HepG2 (cell line): ENCODE measurements around the gene ST6GALNAC2. TPM values are rescaled to one million over a fixed set of nuclear protein-coding genes. Genes with fewer than 3 reads are reported as not detected.

Experiments used
- ATAC-seq: fragments of 200-7000 bp; cut with Tn5 transposase; 3 replicates; pipeline ENCODE4 v1.9.1; 2020; ENCODE audit warnings: mild to moderate bottlenecking, moderate library complexity
- BruUV-seq: library from RNA; stranded (reverse); fragments of 400-500 nt; replicated peaks from 2 replicates; lab custom pipeline; 2021; lab: Mats Ljungman, UMichigan
- CTCF ChIA-PET: fragments of 300-600 bp; formaldehyde crosslinking; extraction: SDS; loops from one replicate; lab custom pipeline; 2021; ENCODE audit warnings: low total read pairs, inconsistent platforms, low intra/inter-chr PET ratio; lab: Yijun Ruan, JAX
- POLR2A ChIA-PET: fragments of 350-600 bp; sonication (Branson Sonifier 250); formaldehyde crosslinking; loops from one replicate; lab custom pipeline; 2020; ENCODE audit warnings: antibody characterized with exemption, inconsistent platforms; lab: Yijun Ruan, JAX
- DNase-seq: peaks from one replicate; pipeline ENCODE4 v3.0.0-alpha.2; 2015; ENCODE audit warnings: low spot score
- FAIRE-seq: peaks from 3 replicates; lab custom pipeline; 2011; peaks lifted over from hg19 to GRCh38; lab: Jason Lieb, UNC
- H2AFZ ChIP-seq: one replicate; pipeline ENCODE4 v1.6.1; 2011; ENCODE audit warnings: low read length, inconsistent platforms
- H3K27ac ChIP-seq: fragments of 300-600 bp; 3 replicates; pipeline ENCODE4 v1.8.0; 2011; ENCODE audit warnings: mixed run types, mild to moderate bottlenecking, mixed read lengths, low read length, inconsistent platforms; ENCODE audit not compliant: insufficient read depth; ENCODE audit errors: extremely low read length
- H3K27me3 ChIP-seq, 2 experiments: fragments of 200-600 bp in 1 of 2; 2 replicates in 1 of 2; 3 replicates in 1 of 2; pipeline versions ENCODE4 v1.6.0 to v1.8.0; 2011; ENCODE audit warnings: low read length in 2 of 2, mild to moderate bottlenecking in 2 of 2, moderate library complexity in 2 of 2, inconsistent platforms in 1 of 2; ENCODE audit not compliant: insufficient read depth in 2 of 2, control insufficient read depth in 1 of 2
- H3K36me3 ChIP-seq, 2 experiments: fragments of 200-600 bp in 1 of 2; replicated peaks in 1 of 2; 2 replicates in 1 of 2; 3 replicates in 1 of 2; pipeline versions ENCODE4 v1.5.1 to v1.8.0; 2011; ENCODE audit warnings: low read length in 2 of 2, inconsistent platforms in 1 of 2; ENCODE audit not compliant: insufficient read depth in 2 of 2, control insufficient read depth in 1 of 2
- H3K4me1 ChIP-seq: 2 replicates; pipeline ENCODE4 v1.5.1; 2012; ENCODE audit warnings: low read length, inconsistent platforms; ENCODE audit not compliant: insufficient read depth
- H3K4me2 ChIP-seq: 2 replicates; pipeline ENCODE4 v1.6.0; 2011; ENCODE audit warnings: low read depth, low read length, inconsistent platforms
- H3K4me3 ChIP-seq, 3 experiments: fragments of 200-600 bp in 1 of 3; sonication (generic), shearing (Covaris generic) in 1 of 3; replicated peaks in 1 of 3; 2 replicates each; pipeline ENCODE4 v1.5.1; 2011 to 2016; ENCODE audit warnings: low read length in 3 of 3, inconsistent platforms in 2 of 3, low read depth in 2 of 3, mild to moderate bottlenecking in 2 of 3, control low read depth in 1 of 3, mixed read lengths in 1 of 3; ENCODE audit not compliant: insufficient read depth in 1 of 3
- H3K79me2 ChIP-seq: one replicate; pipeline ENCODE4 v1.6.1; 2011; ENCODE audit warnings: low read length, inconsistent platforms; ENCODE audit not compliant: insufficient read depth
- H3K9ac ChIP-seq: 2 replicates; pipeline ENCODE4 v1.6.0; 2011; ENCODE audit warnings: mild to moderate bottlenecking, low read depth, low read length, inconsistent platforms; ENCODE audit not compliant: insufficient read depth
- H3K9me3 ChIP-seq: 2 replicates; pipeline ENCODE4 v1.5.1; 2012; ENCODE audit warnings: mild to moderate bottlenecking, low read length
- H4K20me1 ChIP-seq: 2 replicates; pipeline ENCODE4 v1.6.0; 2011; ENCODE audit warnings: inconsistent platforms, mild to moderate bottlenecking, low read length, moderate library complexity; ENCODE audit not compliant: insufficient read depth
- MLLT10 ChIP-seq: sonication (generic); formaldehyde crosslinking; IDR thresholded peaks from 2 replicates; pipeline ENCODE4 v1.4.0; 2020; ENCODE audit warnings: missing genetic modification reagents
- RBM39 ChIP-seq: fragments of 200-400 bp; formaldehyde crosslinking; IDR thresholded peaks from one replicate; pipeline ENCODE4 v1.6.1; 2018; ENCODE audit warnings: antibody characterized with exemption, mild to moderate bottlenecking, low read depth, low read length; ENCODE audit not compliant: poor library complexity, severe bottlenecking
- U2AF2 ChIP-seq: fragments of 200-400 bp; formaldehyde crosslinking; IDR thresholded peaks from 2 replicates; pipeline ENCODE4 v1.6.1; 2017; ENCODE audit warnings: low read depth, mild to moderate bottlenecking, low read length
- YEATS4 ChIP-seq: sonication (generic); formaldehyde crosslinking; IDR thresholded peaks from 2 replicates; pipeline ENCODE4 v1.4.0; 2020; ENCODE audit warnings: missing genetic modification reagents, borderline replicate concordance
- ZNF138 ChIP-seq: sonication (generic); formaldehyde crosslinking; IDR thresholded peaks from 2 replicates; pipeline ENCODE4 v1.5.0; 2020; ENCODE audit warnings: mild to moderate bottlenecking, low read depth, missing genetic modification reagents
- ZNF292 ChIP-seq: sonication (generic); formaldehyde crosslinking; IDR thresholded peaks from 2 replicates; pipeline ENCODE4 v1.8.1; 2022; ENCODE audit warnings: mild to moderate bottlenecking, low read depth, missing genetic modification reagents, borderline replicate concordance
- ZNF383 ChIP-seq: sonication (generic); formaldehyde crosslinking; IDR thresholded peaks from 2 replicates; pipeline ENCODE4 v1.4.0; 2020; ENCODE audit warnings: missing genetic modification reagents, mild to moderate bottlenecking, borderline replicate concordance
- ZNF564 ChIP-seq: sonication (generic); formaldehyde crosslinking; IDR thresholded peaks from 2 replicates; pipeline ENCODE4 v1.8.1; 2023; ENCODE audit warnings: mild to moderate bottlenecking, missing genetic modification reagents
- ZNF776 ChIP-seq: sonication (generic); formaldehyde crosslinking; IDR thresholded peaks from 2 replicates; pipeline ENCODE4 v1.4.0; 2020; ENCODE audit warnings: mild to moderate bottlenecking, missing genetic modification reagents
- ZSCAN25 ChIP-seq: sonication (generic); formaldehyde crosslinking; IDR thresholded peaks from 2 replicates; pipeline ENCODE4 v1.8.0; 2022; ENCODE audit warnings: mild to moderate bottlenecking, missing genetic modification reagents
- WGBS: methylation state at CpG from one replicate; pipeline ENCODE4 v1.1.6; 2017; ENCODE audit warnings: low lambda C conversion rate; 5-methylcytosine and 5-hydroxymethylcytosine counted together
- in situ Hi-C: cut with HindIII; loops from 2 replicates; pipeline ENCODE4 v1.10.0; 2017; ENCODE audit warnings: low pct_unique_long_range_greater_than_20kb; ENCODE audit not compliant: extremely low pct_ligation_motif_present
- intact Hi-C: fragments of 100-400 bp; cut with micrococcal nuclease; formaldehyde crosslinking; loops from one replicate; pipeline ENCODE4 v1.10.0; 2022; ENCODE audit not compliant: unreplicated experiment
- polyA plus RNA-seq, 8 experiments: library from polyadenylated mRNA; depleted of rRNA in 3 of 8; stranded (reverse) in 7 of 8; unstranded in 1 of 8; fragments of >200 nt; fragmentation: Illumina TruSeq in 4 of 8; extraction: Trizol in 4 of 8; gene quantifications; 2 replicates each; pipeline versions ENCODE4 v1.2.1 to v1.2.3, GENCODE V29; 2011 to 2016; ENCODE audit warnings: low read depth in 4 of 8, missing spikeins in 1 of 8, mixed read lengths in 1 of 8; ENCODE audit not compliant: insufficient read depth in 1 of 8
- total RNA-seq, 5 experiments: library from RNA; depleted of rRNA; stranded (reverse); fragments of >200 nt; fragmentation: Illumina TruSeq; extraction: Trizol; gene quantifications; 2 replicates each; pipeline ENCODE4 v1.2.3, GENCODE V29; 2016; ENCODE audit warnings: low read depth in 1 of 5
- TF ChIP-seq, protein P1 (sequence below): sonication (generic); formaldehyde crosslinking; IDR thresholded peaks from 2 replicates; pipeline ENCODE4 v1.4.0; 2020; ENCODE audit warnings: missing genetic modification reagents, mild to moderate bottlenecking, borderline replicate concordance
- TF ChIP-seq, protein P2 (sequence below): IDR thresholded peaks from 2 replicates; pipeline ENCODE4 v1.6.1; 2018; ENCODE audit warnings: missing genetic modification reagents, mild to moderate bottlenecking, missing compliant biosample characterization
- TF ChIP-seq, protein P3 (sequence below): sonication (generic); formaldehyde crosslinking; IDR thresholded peaks from 2 replicates; pipeline ENCODE4 v1.4.0; 2020; ENCODE audit warnings: missing genetic modification reagents
- TF ChIP-seq, protein P4 (sequence below): sonication (generic); formaldehyde crosslinking; conservative IDR thresholded peaks from 2 replicates; pipeline ENCODE4 v1.4.0; 2020; ENCODE audit warnings: missing genetic modification reagents

ST6GALNAC2 gene
- total and polyA plus RNA-seq, 2 of the 13 experiments (the other 11 are each of a cell fraction or from before 2014, with no cell fraction given) = 0.12 to 0.49 TPM

DNA sequence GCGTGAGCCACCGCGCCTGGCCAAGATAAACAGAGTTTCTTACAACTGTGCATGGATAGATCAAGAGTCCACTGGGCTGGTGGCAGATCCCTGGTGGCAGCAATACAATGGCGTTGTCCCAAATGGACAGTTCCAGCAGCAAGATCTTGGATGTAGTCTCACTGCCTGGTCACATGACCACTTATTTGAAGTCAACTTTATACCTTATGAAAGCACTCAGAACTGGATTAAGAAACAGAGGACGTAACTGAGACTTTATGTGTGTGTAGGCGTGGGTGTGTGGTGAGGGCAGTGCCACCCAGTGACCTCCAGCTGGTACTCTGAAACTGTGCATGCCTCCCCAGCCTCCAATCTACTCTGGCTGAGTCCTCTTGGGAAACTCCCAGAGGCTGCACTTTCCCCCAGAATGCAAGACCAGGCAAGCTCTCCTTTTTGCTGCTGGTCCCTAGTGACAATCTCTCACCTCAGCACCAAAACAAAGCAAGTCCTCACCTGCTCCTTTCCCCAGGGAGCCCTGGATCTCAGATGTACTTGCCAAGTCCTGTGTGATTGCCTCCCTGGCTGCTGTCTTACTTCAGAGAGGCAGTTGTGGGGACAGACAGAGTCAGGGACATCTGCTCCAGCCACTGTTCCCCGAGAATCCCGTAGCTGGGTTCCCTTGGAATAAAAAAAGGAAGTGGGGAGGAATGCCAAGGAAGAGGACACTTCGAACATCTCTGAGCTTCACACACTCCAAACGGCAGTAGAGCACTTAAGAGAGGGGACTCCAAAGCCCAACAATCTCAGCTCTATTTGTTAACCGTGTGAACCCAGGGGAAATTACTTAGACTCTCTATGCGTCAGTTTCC is 11.7 kb upstream of the ST6GALNAC2 start:
- in situ Hi-C loops (no loop called here), intact Hi-C loops (no loop called here)
- Histone ChIP-seq H3K27ac (peak overlapping the region; percentile 65), H4K20me1 (no peaks in the 10 kb centered on the region), H3K9ac (peak overlapping the region; percentile 42; the same call in 1 of the 2 replicates), H3K27me3 (no peaks in the 10 kb centered on the region), H3K79me2 (no peaks in the 10 kb centered on the region), H3K4me1 (peaks cover 72% of the 10 kb centered on the region), H3K4me3 (peak overlapping the region in 1 of 3 experiments; percentile 38; a peak in 2 of 6 replicates), H2AFZ (peak overlapping the region; percentile 23), H3K9me3 (no peaks in the 10 kb centered on the region), H3K4me2 (peak overlapping the region; percentile 70), H3K36me3 (no peaks in the 10 kb centered on the region)
- BruUV-seq = no TSS peak
- 4% methylated on average over 12 of the region's 12 CpGs for WGBS
- ChIA-PET POLR2A (interaction anchor here (1.0 to 6.3 kb wide), 10 partner anchors 16 to 96 kb away, joined by 3 to 39 read pairs (median 6); a partner anchor contains a TSS), CTCF (no interaction called here)
- peak; percentile 64 for DNase-seq
- ATAC-seq = peak; percentile 58
- FAIRE-seq = peak; percentile 21
- TF ChIP-seq, protein P1, sequence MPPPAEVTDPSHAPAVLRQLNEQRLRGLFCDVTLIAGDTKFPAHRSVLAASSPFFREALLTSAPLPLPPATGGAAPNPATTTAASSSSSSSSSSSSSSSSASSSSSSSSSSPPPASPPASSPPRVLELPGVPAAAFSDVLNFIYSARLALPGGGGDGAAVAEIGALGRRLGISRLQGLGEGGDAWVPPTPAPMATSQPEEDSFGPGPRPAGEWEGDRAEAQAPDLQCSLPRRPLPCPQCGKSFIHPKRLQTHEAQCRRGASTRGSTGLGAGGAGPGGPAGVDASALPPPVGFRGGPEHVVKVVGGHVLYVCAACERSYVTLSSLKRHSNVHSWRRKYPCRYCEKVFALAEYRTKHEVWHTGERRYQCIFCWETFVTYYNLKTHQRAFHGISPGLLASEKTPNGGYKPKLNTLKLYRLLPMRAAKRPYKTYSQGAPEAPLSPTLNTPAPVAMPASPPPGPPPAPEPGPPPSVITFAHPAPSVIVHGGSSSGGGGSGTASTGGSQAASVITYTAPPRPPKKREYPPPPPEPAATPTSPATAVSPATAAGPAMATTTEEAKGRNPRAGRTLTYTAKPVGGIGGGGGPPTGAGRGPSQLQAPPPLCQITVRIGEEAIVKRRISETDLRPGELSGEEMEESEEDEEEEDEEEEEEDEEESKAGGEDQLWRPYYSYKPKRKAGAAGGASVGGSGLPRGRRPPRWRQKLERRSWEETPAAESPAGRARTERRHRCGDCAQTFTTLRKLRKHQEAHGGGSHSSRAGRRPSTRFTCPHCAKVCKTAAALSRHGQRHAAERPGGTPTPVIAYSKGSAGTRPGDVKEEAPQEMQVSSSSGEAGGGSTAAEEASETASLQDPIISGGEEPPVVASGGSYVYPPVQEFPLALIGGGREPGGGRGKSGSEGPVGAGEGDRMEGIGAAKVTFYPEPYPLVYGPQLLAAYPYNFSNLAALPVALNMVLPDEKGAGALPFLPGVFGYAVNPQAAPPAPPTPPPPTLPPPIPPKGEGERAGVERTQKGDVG (CRISPR knock-in tag) = peak; percentile 80; the same call in 1 of the 2 replicates
- TF ChIP-seq MLLT10 (CRISPR knock-in tag) (no peak), ZNF138 (no peak), U2AF2 (no peak), ZNF564 (CRISPR knock-in tag) (0 out of 2 replicates have a peak, but pooled peaks have one; percentile 23), ZSCAN25 (CRISPR knock-in tag) (no peak), YEATS4 (CRISPR knock-in tag) (peak; percentile 17; the same call in 1 of the 2 replicates), ZNF383 (CRISPR knock-in tag) (no peak), ZNF776 (no peak), RBM39 (no peak), ZNF292 (CRISPR knock-in tag) (peak; percentile 54; the same call in 1 of the 2 replicates)
- TF ChIP-seq, protein P2, sequence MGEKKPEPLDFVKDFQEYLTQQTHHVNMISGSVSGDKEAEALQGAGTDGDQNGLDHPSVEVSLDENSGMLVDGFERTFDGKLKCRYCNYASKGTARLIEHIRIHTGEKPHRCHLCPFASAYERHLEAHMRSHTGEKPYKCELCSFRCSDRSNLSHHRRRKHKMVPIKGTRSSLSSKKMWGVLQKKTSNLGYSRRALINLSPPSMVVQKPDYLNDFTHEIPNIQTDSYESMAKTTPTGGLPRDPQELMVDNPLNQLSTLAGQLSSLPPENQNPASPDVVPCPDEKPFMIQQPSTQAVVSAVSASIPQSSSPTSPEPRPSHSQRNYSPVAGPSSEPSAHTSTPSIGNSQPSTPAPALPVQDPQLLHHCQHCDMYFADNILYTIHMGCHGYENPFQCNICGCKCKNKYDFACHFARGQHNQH (CRISPR knock-in tag) = peak; percentile 31; the same call in 1 of the 2 replicates
- TF ChIP-seq, protein P3, sequence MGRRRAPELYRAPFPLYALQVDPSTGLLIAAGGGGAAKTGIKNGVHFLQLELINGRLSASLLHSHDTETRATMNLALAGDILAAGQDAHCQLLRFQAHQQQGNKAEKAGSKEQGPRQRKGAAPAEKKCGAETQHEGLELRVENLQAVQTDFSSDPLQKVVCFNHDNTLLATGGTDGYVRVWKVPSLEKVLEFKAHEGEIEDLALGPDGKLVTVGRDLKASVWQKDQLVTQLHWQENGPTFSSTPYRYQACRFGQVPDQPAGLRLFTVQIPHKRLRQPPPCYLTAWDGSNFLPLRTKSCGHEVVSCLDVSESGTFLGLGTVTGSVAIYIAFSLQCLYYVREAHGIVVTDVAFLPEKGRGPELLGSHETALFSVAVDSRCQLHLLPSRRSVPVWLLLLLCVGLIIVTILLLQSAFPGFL = no peak
- TF ChIP-seq, protein P4, sequence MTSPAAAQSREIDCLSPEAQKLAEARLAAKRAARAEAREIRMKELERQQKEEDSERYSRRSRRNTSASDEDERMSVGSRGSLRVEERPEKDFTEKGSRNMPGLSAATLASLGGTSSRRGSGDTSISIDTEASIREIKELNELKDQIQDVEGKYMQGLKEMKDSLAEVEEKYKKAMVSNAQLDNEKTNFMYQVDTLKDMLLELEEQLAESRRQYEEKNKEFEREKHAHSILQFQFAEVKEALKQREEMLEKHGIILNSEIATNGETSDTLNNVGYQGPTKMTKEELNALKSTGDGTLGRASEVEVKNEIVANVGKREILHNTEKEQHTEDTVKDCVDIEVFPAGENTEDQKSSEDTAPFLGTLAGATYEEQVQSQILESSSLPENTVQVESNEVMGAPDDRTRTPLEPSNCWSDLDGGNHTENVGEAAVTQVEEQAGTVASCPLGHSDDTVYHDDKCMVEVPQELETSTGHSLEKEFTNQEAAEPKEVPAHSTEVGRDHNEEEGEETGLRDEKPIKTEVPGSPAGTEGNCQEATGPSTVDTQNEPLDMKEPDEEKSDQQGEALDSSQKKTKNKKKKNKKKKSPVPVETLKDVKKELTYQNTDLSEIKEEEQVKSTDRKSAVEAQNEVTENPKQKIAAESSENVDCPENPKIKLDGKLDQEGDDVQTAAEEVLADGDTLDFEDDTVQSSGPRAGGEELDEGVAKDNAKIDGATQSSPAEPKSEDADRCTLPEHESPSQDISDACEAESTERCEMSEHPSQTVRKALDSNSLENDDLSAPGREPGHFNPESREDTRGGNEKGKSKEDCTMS (CRISPR knock-in tag) = no peak
